Measurements from ENCODE around the gene LAMC2.
A peak's percentile ranks its signal among the peaks of the same experiment; 100 is the strongest.
"Not testable (repeated sequence)": the region's sequence is repeated elsewhere in the genome, so short reads cannot be mapped to it uniquely, and the experiment has no call there.

LAMC2 gene

DNA sequence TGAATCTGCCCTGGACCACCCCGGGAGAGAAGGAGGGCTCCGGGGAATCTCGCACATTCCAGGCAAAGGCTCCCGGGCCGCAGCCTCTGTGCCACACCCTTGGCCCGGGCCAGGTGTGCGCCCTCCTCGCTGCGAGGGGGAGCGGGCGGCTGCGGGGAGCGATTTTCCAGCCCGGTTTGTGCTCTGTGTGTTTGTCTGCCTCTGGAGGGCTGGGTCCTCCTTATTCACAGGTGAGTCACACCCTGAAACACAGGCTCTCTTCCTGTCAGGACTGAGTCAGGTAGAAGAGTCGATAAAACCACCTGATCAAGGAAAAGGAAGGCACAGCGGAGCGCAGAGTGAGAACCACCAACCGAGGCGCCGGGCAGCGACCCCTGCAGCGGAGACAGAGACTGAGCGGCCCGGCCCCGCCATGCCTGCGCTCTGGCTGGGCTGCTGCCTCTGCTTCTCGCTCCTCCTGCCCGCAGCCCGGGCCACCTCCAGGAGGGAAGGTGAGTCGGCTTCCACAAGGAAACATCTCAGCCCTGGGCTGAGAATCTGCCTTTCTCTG lies at the start of gene LAMC2:
Gene LAMC2, plus strand, starts transcription at position 324 of the 550 bp plus-strand sequence. Its CDS starts 89 bp downstream, at position 413.
- peak; percentile 99 for DNase-seq (ENCODE audit: low spot score)

- no peak for DNase-seq (ENCODE audit: low spot score)
These were observed 48.3 kb upstream of the LAMC2 start for GRCh38 chr1:183137782-183138181.

- no peak for DNase-seq (ENCODE audit: low spot score)
These were observed 47.8 kb upstream of the LAMC2 start for GRCh38 chr1:183138301-183138700.

DNA sequence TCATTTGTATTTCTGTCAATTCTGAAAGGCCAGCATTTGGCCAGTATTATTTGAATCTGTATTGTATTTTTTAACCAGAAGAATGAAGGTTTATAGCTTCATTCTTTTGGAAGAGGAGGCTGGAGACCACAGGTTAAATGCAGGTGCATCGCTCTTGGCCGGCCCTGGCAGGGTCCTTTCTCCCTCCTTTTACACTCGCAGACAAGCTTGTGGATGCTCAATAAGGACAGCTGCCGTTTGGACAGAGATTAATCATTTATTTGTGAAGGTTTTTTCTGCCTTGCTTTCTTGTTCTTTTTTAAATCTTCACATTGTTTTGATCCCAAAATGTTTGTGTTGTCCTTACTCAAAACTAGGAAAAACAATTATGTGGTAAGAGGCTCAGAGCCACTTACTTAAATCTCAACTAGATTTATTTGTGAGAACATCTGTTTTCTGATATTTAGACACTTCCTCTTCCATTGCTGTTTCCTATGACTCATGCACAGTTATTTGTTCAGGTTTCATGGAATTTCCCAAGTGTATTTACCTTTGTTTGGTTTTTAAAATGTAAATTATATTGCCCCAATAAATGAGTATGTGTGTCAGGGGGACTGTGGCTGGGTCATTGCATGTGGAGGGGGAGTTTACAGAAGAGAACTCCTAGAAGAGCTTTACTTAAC lies 46.7 kb upstream of the LAMC2 start:
- DNase-seq (ENCODE audit: low spot score): peak; percentile 77

DNA sequence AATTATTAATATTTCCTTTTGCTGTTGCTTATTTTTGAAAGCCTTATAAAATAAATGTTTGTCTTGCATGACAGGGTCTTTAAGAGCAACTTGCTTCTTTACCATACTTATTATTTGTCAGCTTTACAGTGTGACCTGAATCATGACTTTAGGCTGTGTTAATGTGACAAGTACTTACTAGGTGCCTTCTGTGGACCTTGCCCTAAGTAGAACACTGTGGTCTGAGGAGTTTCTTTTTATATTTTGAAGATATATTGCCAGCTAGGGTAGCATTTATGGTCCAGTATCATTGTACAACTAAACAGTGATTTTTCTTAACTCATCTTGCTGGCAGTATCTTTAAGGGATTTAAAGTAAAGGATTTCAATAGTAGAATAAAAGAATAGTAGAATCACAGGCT lies 45.4 kb upstream of the LAMC2 start:
- no peak for DNase-seq (ENCODE audit: low spot score)

GRCh38 chr1:183142171-183142570 lies 43.9 kb upstream of the LAMC2 start:
- no peak for DNase-seq (ENCODE audit: low spot score)

GRCh38 chr1:183143576-183144315 lies 42.3 kb upstream of the LAMC2 start:
- no peak for DNase-seq (ENCODE audit: low spot score)

DNA sequence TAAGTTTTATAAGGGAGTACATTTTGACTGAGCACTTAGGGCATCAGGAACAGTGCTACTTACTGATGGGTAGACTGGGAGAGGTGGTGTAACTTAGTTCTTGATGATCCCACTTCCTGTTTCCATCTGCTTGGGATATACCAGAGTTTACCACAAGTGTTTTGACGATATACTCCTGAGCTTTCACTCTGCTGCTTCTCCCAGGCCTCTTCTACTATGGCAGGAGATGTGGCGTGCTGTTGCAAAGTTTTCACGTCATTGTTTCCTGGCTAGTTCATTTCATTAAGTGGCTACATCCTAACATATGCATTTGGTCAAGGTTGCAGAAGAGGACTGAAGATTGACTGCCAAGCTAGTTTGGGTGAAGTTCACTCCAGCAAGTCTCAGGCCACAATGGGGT lies 41.3 kb upstream of the LAMC2 start:
- no peak for DNase-seq (ENCODE audit: low spot score)

DNA sequence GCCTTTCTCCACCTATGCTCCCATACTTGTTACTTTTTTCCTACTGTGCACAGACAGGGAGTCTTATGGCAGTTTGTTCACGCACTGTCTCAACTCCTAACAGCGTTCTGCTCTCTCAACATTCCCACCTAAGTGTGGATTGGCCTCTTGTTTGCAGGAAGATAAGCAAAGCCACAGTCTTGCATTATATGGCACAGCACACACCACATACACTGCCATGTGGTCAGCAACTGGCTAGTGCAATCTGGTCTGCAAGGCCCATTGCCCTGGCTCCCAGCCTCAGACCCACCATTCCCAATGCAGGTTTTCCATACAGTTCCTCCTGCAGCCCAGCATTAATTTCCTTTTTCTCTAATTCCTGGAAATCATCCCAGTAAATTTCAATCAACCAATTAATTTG lies 38.3 kb upstream of the LAMC2 start:
- DNase-seq (ENCODE audit: low spot score): no peak

- DNase-seq (ENCODE audit: low spot score): peak; percentile 44
These were observed 37.5 kb upstream of the LAMC2 start for GRCh38 chr1:183148599-183148998.

DNA sequence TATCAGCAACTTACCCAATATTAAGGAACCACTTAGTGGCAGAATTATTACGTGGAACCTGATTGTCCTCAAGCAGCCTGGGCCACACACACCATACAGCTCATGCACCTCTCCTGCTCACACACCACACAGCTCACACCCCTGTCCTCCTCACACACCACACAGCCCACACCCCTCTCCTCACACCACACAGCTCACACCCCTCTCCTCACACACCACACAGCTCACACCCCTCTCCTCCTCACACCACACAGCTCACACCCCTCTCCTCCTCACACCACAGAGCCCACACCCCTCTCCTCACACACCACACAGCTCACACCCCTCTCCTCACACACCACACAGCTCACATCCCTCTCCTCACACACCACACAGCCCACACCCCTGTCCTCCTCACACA lies 36.8 kb upstream of the LAMC2 start:
- no peak for DNase-seq (ENCODE audit: low spot score)

DNA sequence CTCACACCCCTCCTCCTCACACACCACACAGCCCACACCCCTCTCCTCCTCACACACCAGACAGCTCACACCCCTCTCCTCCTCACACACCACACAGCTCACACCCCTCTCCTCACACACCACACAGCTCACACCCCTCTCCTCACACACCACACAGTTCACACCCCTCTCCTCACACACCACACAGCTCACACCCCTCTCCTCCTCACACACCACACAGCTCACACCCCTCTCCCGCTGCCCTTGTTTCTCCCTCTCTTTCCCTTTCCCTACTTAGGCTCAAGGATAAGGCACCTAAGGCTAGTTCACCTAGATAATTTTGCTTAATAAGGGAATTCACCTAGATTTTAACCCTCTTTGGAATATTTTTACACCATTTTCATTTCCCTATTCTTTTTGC lies 36.0 kb upstream of the LAMC2 start:
- not testable (repeated sequence) for DNase-seq (ENCODE audit: low spot score)

- no peak for DNase-seq (ENCODE audit: low spot score)
These were observed 35.6 kb upstream of the LAMC2 start for GRCh38 chr1:183150445-183150844.

GRCh38 chr1:183152180-183152579 lies 33.9 kb upstream of the LAMC2 start:
- DNase-seq (ENCODE audit: low spot score): no peak

DNA sequence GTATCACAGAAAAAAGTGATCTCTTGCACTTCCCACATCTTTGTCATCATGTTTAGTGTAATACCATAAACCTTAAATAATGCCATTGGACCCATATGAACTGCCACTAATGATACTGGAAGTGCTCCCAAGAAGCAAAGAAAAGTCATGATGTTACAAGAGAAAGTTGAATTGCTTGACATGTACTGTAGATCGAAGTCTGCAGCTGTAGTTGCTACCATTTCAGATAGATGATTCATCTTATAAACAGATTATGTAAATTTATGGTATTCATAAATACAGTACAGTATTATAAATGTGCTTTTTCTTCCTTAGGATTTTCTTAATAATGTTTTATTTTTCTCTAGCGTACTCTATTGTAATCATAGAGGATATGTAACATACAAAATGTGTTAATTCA lies 30.1 kb upstream of the LAMC2 start:
- no peak for DNase-seq (ENCODE audit: low spot score)

GRCh38 chr1:183159960-183160359 lies 26.1 kb upstream of the LAMC2 start:
- peak; percentile 97 for DNase-seq (ENCODE audit: low spot score)

DNA sequence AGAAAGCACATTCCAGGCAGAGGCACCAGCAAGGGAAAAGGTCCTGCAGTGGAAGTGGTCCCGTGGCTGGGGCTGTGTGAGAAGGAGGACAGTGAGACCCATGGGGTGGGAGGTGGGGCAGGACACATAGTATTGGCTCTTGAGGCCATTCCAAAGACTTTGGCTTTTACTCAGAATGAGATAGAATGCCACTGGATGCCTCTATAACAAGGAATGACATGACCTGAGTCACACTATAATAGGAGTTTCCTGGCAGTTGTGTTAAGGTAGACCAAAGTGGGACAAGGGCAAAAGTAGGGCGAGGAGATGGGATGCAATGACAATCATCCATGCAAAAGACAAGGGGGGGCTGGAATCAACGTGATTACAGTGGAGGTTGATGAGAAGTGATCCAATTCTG lies 24.7 kb upstream of the LAMC2 start:
- peak; percentile 63 for DNase-seq (ENCODE audit: low spot score)

DNA sequence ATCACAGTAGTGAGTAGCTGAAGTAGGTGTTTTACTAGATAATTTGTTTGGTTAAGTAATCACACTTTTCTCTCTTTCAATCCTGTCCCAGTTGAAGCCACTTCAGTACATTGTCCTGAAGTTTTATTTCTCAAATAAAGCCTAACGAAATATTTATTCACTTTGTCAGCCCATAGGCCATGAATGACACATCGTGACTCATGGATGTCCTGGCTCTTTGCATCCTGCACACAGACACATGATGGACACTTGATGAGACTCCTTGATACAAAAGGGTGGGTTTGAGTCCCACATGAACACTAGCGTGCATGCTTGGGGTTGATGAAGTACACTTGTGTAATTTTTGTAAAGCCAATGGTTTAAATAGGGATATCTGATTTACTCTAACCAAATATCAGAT lies 22.7 kb upstream of the LAMC2 start:
- DNase-seq (ENCODE audit: low spot score): peak; percentile 96

DNA sequence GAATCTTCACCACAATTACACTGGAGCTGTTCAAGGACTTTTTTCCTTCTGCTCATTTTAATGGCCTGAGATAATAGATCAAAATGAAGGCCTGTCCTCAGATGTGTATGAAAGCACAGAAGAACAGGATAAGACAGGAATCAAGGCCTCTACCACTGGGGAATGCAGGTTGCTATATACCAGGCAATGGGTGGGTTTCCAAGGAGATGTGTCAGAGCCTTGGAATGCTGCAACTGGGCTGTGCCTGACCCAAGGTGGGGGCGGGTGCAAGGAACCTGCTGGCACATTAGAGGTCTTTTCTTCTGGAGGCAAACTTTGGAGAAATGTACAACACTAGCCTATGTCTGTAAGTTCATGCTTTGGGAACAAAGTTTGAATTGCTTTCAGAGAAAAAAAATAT lies 21.7 kb upstream of the LAMC2 start:
- DNase-seq (ENCODE audit: low spot score): peak; percentile 98

DNA sequence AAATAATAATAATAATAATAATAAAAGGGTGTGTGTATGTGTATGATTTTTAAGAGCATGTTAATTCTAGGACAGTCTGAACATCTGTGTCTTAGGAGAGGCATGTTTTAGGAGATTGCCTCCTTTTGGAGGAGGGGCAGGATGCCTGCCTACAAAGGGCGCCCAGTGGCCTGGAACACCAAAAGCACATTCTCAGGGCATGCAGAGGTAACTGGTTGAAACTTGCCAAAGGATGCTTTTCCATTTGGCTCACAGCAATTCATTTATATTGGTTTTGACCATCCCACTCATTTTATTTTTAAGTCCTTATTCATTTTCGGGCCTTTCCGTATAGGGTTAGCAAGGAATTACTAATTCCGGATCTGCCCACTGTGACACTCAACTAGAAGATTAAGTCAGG lies 21.1 kb upstream of the LAMC2 start:
- DNase-seq (ENCODE audit: low spot score): peak; percentile 94

GRCh38 chr1:183165456-183165855 lies 20.6 kb upstream of the LAMC2 start:
- peak; percentile 67 for DNase-seq (ENCODE audit: low spot score)

GRCh38 chr1:183166454-183166853 lies 19.6 kb upstream of the LAMC2 start:
- no peak for DNase-seq (ENCODE audit: low spot score)

DNA sequence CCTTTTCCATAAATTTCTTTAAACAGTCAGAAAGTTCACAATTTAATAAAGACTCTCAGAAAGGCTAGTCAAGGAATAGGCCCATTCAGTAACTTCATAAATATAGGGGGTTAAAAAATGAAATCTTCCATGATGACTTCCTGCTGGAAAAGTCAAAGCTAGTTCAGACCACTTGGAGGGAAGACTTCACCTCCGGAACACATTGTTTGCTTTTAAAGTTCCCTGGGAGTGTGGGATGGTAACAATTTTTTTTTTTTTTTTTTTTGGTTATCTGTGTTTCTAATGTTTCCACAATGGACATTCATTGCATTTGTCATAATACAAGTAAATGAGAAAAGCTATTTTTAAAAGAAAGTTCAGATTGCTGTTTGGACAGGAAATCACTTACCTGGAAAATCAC lies 18.4 kb upstream of the LAMC2 start:
- no peak for DNase-seq (ENCODE audit: low spot score)

- no peak for DNase-seq (ENCODE audit: low spot score)
These were observed 17.8 kb upstream of the LAMC2 start for GRCh38 chr1:183168308-183168707.

Data from kidney tubule cell (primary cell).